Measurements from ENCODE around the gene WDTC1. TPM values are rescaled to one million over a fixed set of nuclear protein-coding genes. Genes with fewer than 3 reads are reported as not detected.

Gene WDTC1
- total RNA-seq, 1 donor from 2014 or later: 36.2 TPM

DNA sequence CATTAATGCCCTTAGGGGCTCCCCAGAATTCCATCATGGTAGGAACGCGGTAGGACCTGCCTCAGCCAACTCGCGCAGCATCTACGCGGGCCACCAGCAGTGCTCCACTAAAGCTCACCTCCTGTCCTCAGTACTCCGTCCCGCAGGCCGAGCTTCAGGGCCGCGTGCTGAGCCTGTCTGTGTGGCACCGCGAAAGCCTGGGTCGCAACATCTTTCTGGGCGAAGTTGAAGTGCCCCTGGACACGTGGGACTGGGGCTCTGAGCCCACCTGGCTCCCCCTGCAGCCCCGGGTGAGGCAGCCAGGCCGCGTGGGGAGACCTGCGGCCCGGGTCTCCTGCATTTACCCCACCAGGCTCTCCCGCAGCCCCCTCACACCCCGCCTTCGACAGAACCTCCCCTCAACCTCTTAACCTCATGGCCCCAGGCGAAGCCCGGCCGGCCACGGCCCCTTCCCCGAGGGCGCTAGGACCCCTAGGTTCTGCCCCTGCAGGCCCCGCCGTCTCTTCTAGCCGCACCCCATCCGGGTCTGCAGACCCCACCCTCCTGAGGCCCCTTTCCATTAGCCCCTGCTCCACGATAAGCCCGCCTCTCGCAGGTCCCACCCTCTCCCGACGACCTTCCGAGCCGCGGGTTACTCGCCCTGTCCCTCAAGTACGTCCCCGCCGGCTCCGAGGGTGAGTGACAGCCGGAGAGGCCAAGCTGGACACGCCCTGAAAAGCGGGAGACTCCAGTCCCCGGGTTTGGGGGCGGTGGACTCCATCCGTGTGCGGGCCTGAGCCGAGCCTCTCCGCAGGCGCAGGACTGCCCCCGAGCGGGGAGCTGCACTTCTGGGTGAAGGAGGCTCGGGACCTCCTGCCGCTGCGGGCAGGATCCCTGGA is 116.5 kb downstream of the WDTC1 start:
- intact Hi-C loops (cut with DNase I): loop anchor here (10.0 kb wide), 1 partner anchor 116 kb away; the partner anchor contains the start of gene WDTC1
- Histone ChIP-seq H3K4me1 (peaks cover 9 to 23% of the 10 kb centered on the region in 2 donors), H3K4me3 (peak overlapping the region in 1 of 2 donors; percentile 66), H3K9me3 (no peaks in the 10 kb centered on the region), H3K27me3 (peaks cover 5% of the 10 kb centered on the region), H3K27ac (no peak overlapping the region), H3K36me3 (peaks cover 28% of the 10 kb centered on the region in 2 donors)
- DNase-seq (ENCODE audit: low spot score in 2 of 2): no peak
- TF ChIP-seq, protein P1, sequence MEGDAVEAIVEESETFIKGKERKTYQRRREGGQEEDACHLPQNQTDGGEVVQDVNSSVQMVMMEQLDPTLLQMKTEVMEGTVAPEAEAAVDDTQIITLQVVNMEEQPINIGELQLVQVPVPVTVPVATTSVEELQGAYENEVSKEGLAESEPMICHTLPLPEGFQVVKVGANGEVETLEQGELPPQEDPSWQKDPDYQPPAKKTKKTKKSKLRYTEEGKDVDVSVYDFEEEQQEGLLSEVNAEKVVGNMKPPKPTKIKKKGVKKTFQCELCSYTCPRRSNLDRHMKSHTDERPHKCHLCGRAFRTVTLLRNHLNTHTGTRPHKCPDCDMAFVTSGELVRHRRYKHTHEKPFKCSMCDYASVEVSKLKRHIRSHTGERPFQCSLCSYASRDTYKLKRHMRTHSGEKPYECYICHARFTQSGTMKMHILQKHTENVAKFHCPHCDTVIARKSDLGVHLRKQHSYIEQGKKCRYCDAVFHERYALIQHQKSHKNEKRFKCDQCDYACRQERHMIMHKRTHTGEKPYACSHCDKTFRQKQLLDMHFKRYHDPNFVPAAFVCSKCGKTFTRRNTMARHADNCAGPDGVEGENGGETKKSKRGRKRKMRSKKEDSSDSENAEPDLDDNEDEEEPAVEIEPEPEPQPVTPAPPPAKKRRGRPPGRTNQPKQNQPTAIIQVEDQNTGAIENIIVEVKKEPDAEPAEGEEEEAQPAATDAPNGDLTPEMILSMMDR (IDR thresholded peaks at IDR 0.05): peak in 1 of 3 experiments; percentile 15

DNA sequence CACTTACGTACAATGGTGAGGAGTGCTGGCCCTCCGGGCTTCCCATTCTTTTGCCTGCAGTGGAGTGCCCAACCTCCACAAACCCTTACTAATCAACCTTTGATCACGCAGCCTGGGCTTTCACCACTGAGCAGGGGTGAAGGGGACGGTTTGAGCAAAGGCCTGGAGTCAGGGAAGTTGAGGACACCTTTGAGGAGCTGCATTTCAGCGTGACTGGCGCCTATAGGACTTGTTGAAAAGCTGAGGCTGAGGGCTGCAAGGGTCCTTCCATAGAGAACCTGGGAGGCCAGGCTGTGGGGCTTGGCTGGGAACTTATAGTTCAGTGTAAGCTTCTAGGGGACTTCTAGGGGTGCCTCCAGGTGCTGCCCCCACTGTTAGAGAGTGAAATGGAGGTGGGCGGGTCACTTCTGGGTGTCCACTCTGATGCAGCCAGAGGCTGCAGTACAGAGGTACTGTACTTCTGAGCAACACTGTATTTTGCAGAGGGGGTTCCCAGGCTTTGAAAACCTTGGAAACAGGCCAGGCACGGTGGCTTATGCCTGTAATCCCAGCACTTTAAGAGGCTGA is 117.2 kb downstream of the WDTC1 start:
- H3K4me3 ChIP-seq: peak overlapping the region in 1 of 2 donors; percentile 66
- H3K27ac ChIP-seq: no peak overlapping the region
- H3K9me3 ChIP-seq: no peaks in the 10 kb centered on the region
- TF ChIP-seq, protein P1 (IDR thresholded peaks at IDR 0.05): no peak
- intact Hi-C loops (cut with DNase I): loop anchor here (10.0 kb wide), 1 partner anchor 117 kb away; the partner anchor contains the start of gene WDTC1
- H3K27me3 ChIP-seq: peaks cover 5% of the 10 kb centered on the region
- DNase-seq (ENCODE audit: low spot score in 2 of 2): no peak
- peaks cover 35% of the 10 kb centered on the region in 2 donors for H3K36me3 ChIP-seq
- peaks cover 9 to 23% of the 10 kb centered on the region in 2 donors for H3K4me1 ChIP-seq

DNA sequence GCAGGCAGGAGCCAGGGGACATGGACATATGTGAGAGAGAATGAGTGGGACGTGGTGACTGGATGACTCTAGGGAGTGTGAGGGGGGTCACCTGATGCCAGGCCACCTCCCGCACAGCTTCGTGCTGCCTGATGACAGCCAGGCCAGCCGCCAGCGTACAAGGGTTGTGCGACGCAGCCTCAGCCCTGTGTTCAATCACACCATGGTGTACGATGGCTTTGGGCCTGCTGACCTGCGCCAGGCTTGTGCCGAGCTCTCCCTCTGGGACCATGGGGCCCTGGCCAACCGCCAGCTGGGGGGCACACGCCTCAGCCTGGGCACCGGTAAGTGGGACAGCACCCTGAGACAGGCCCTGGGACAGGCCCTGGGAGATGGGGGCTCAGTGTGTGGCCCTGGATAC is 118.7 kb downstream of the WDTC1 start:
- TF ChIP-seq, protein P1 (IDR thresholded peaks at IDR 0.05): no peak
- intact Hi-C loops (cut with DNase I): loop anchor here (10.0 kb wide), 1 partner anchor 118 kb away; the partner anchor contains the start of gene WDTC1
- Histone ChIP-seq H3K27me3 (peaks cover 5% of the 10 kb centered on the region), H3K9me3 (no peaks in the 10 kb centered on the region), H3K4me1 (peaks cover 9 to 23% of the 10 kb centered on the region in 2 donors), H3K27ac (no peak overlapping the region), H3K4me3 (no peak overlapping the region), H3K36me3 (peaks cover 50% of the 10 kb centered on the region in 2 donors)
- no peak for DNase-seq (ENCODE audit: low spot score in 2 of 2)

DNA sequence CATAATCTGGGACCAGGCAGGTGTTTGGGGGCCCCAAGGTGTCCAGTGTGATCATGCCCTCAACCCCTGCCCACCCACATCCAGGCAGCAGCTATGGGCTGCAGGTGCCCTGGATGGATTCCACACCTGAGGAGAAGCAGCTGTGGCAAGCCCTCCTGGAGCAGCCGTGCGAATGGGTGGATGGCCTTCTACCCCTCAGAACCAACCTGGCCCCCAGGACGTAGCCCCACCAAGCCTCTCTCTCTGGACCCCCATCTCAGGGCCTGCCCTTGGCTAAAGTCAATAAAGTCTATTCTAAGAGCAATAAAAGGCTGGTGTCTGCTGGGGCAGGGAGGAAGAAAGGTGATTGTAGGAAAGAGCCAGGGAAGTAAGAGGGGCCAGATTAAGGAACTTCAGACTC is 119.2 kb downstream of the WDTC1 start:
- DNase-seq (ENCODE audit: low spot score in 2 of 2): no peak
- Histone ChIP-seq H3K4me1 (peaks cover 9 to 23% of the 10 kb centered on the region in 2 donors), H3K27ac (no peak overlapping the region), H3K27me3 (peaks cover 5% of the 10 kb centered on the region), H3K4me3 (no peak overlapping the region), H3K36me3 (peaks cover 55% of the 10 kb centered on the region in 2 donors), H3K9me3 (no peaks in the 10 kb centered on the region)
- intact Hi-C loops (cut with DNase I): loop anchor here (10.0 kb wide), 1 partner anchor 119 kb away; the partner anchor contains the start of gene WDTC1
- TF ChIP-seq, protein P1 (IDR thresholded peaks at IDR 0.05): no peak

DNA sequence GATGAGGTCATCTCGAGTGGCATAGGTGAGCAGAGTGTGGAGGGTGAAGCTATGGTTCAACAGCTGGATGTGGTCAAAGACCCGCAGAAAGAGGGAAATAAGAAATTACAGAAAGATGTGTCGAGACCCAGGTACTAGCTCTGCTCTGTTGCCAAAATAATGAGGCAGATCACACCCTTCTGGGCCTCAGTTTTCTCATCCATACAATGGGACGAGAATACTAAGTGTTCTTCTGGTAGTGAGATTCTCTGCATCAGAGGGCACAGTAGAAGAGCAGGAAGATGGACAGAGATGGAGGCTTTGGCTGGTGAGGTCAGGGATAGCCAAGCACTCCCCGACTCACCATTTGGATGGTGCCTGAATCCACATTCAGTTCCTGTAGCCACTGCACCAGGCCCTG is 121.3 kb downstream of the WDTC1 start:
- intact Hi-C loops (cut with DNase I): loop anchor here (10.0 kb wide), 1 partner anchor 121 kb away; the partner anchor contains the start of gene WDTC1
- TF ChIP-seq, protein P1 (IDR thresholded peaks at IDR 0.05): no peak
- Histone ChIP-seq H3K4me1 (peaks cover 0 to 7% of the 10 kb centered on the region in 2 donors), H3K36me3 (peaks cover 75% of the 10 kb centered on the region in 2 donors), H3K4me3 (no peak overlapping the region), H3K9me3 (no peaks in the 10 kb centered on the region), H3K27ac (no peak overlapping the region), H3K27me3 (no peaks in the 10 kb centered on the region)
- no peak for DNase-seq (ENCODE audit: low spot score in 2 of 2)
